CD8-positive, alpha-beta memory T cell (primary cell): ENCODE results near the gene HAND1. TPM values are rescaled to one million over a fixed set of nuclear protein-coding genes. Genes with fewer than 3 reads are reported as not detected.

Source experiments
- CTCF ChIA-PET: fragments of 350-600 bp; sonication (Branson Sonifier 250); formaldehyde crosslinking; loops from one replicate; lab custom pipeline; 2021; ENCODE audit warnings: antibody characterized with exemption; lab: Charles Lee
- POLR2A ChIA-PET: fragments of 350-600 bp; sonication (Branson Sonifier 250); formaldehyde crosslinking; loops from one replicate; lab custom pipeline; 2021; ENCODE audit warnings: antibody characterized with exemption; lab: Charles Lee
- DNase-seq, 5 donors: peaks; one replicate each; pipeline versions ENCODE4 v3.0.0 to v3.0.0-alpha.2; 2020 to 2022; ENCODE audit warnings: mixed read lengths in 1 of 5
- H3K27ac ChIP-seq: one replicate; pipeline ENCODE4 v1.7.0; 2013; ENCODE audit warnings: low read depth, mild to moderate bottlenecking, low read length, moderate library complexity
- H3K27me3 ChIP-seq: 2 replicates; pipeline ENCODE4 v1.7.0; 2013; ENCODE audit warnings: low read length, mild to moderate bottlenecking; ENCODE audit not compliant: insufficient read depth, poor library complexity, severe bottlenecking
- H3K36me3 ChIP-seq: 2 replicates; pipeline ENCODE4 v1.7.0; 2013; ENCODE audit warnings: mild to moderate bottlenecking, low read length, moderate library complexity; ENCODE audit not compliant: insufficient read depth
- H3K4me1 ChIP-seq: 2 replicates; pipeline ENCODE4 v1.7.0; 2013; ENCODE audit warnings: mild to moderate bottlenecking, low read length, moderate library complexity; ENCODE audit not compliant: insufficient read depth
- H3K4me3 ChIP-seq: 2 replicates; pipeline ENCODE4 v1.7.0; 2013; ENCODE audit warnings: mild to moderate bottlenecking, low read length
- H3K9me3 ChIP-seq: 2 replicates; pipeline ENCODE4 v1.7.0; 2013; ENCODE audit warnings: mild to moderate bottlenecking, low read length
- H3K27ac Mint-ChIP-seq, 8 donors: one replicate each; pipeline ENCODE4 v1.8.0; 2020 to 2021; ENCODE audit warnings: mixed read lengths in 8 of 8, mild to moderate bottlenecking in 6 of 8, inconsistent platforms in 3 of 8, moderate library complexity in 3 of 8
- H3K27me3 Mint-ChIP-seq, 2 donors: one replicate each; pipeline ENCODE4 v1.8.0; 2020 to 2021; ENCODE audit warnings: mixed read lengths in 2 of 2, mild to moderate bottlenecking in 1 of 2, moderate library complexity in 1 of 2
- H3K36me3 Mint-ChIP-seq, 3 donors: one replicate each; pipeline ENCODE4 v1.8.0; 2020 to 2021; ENCODE audit warnings: mixed read lengths in 3 of 3, inconsistent platforms in 1 of 3, mild to moderate bottlenecking in 1 of 3
- H3K4me1 Mint-ChIP-seq, 3 donors: one replicate each; pipeline ENCODE4 v1.8.0; 2020 to 2021; ENCODE audit warnings: mixed read lengths in 3 of 3, inconsistent platforms in 1 of 3, mild to moderate bottlenecking in 1 of 3
- H3K4me3 Mint-ChIP-seq, 7 donors: one replicate each; pipeline ENCODE4 v1.8.0; 2020 to 2021; ENCODE audit warnings: mixed read lengths in 7 of 7, mild to moderate bottlenecking in 6 of 7, moderate library complexity in 4 of 7, inconsistent platforms in 2 of 7
- H3K9me3 Mint-ChIP-seq, 5 donors: one replicate each; pipeline ENCODE4 v1.8.0; 2020 to 2022; ENCODE audit warnings: mixed read lengths in 5 of 5, mild to moderate bottlenecking in 3 of 5, moderate library complexity in 2 of 5, inconsistent platforms in 1 of 5
- polyA plus RNA-seq: library from polyadenylated mRNA; unstranded; fragments of 300-500 nt; fragmentation: Illumina TruSeq; gene quantifications from one replicate; pipeline ENCODE4 v1.2.3, GENCODE V29; 2021
- total RNA-seq, 2 experiments: library from RNA; stranded (reverse); gene quantifications; one replicate each; pipeline ENCODE4 v1.2.3, GENCODE V29; 2021

Gene HAND1
- total and polyA plus RNA-seq, 3 experiments from 2014 or later = not detected

DNA sequence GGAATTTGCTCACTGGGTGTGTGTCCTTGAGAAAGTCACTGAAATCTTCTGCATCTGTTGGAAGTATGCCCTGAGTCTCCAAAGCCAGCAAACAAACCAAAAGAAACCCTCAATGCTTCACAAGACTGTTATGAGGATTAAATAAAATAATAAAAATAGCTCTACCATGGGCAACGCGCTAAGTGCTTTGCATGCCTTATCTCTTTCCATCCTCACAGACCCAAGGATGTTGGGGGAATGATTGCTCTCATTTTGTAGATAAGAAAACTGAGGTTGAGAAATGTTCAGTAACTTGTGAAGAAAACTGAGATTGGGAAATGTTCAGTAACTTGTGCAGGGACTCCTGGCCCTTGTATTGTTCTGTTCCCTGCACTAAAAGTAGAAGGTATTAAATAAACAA lies 7.9 kb downstream of the HAND1 start:
- Mint-ChIP-seq H3K27ac (peak overlapping the region in 1 of 8 donors; percentile 32), H3K4me1 (peaks cover 26 to 39% (median 33%) of the 10 kb centered on the region in 3 donors), H3K9me3 (no peaks in the 10 kb centered on the region), H3K27me3 (peaks cover 47 to 66% of the 10 kb centered on the region in 2 donors), H3K4me3 (no peak overlapping the region), H3K36me3 (no peaks in the 10 kb centered on the region)
- DNase-seq = no peak
- Histone ChIP-seq H3K27me3 (peaks cover 51% of the 10 kb centered on the region), H3K9me3 (no peaks in the 10 kb centered on the region), H3K4me3 (no peak overlapping the region), H3K4me1 (peaks cover 26% of the 10 kb centered on the region), H3K27ac (no peak overlapping the region), H3K36me3 (no peaks in the 10 kb centered on the region)
- ChIA-PET POLR2A (no interaction called here), CTCF (interaction anchor here (0.7 to 2.5 kb wide), 2 partner anchors 13 to 271 kb away, joined by 3 to 6 read pairs; no protein-coding TSS in a partner anchor)

GRCh38 chr5:154467655-154468354 lies 10.2 kb downstream of the HAND1 start:
- Histone ChIP-seq H3K4me1 (peaks cover 2% of the 10 kb centered on the region), H3K9me3 (no peaks in the 10 kb centered on the region), H3K36me3 (no peaks in the 10 kb centered on the region), H3K27me3 (peaks cover 28% of the 10 kb centered on the region), H3K27ac (no peak overlapping the region), H3K4me3 (no peak overlapping the region)
- Mint-ChIP-seq H3K4me1 (peaks cover 6 to 16% (median 10%) of the 10 kb centered on the region in 3 donors), H3K36me3 (peaks cover 0 to 5% (median 0%) of the 10 kb centered on the region in 3 donors), H3K27me3 (peaks cover 24 to 43% of the 10 kb centered on the region in 2 donors), H3K27ac (no peak overlapping the region), H3K4me3 (no peak overlapping the region), H3K9me3 (no peaks in the 10 kb centered on the region)
- DNase-seq = peak; percentile 46 to 76 (median 62)
- ChIA-PET CTCF (interaction anchor here (1.0 to 2.5 kb wide), 10 partner anchors 9 to 395 kb away, joined by 3 to 7 read pairs (median 4); no protein-coding TSS in a partner anchor), POLR2A (no interaction called here)

- CTCF ChIA-PET = interaction anchor here (0.7 to 2.3 kb wide), 8 partner anchors 8 to 394 kb away, joined by 3 to 5 read pairs (median 4); no protein-coding TSS in a partner anchor
Observed at GRCh38 chr5:154466671-154467070, 11.4 kb downstream of the HAND1 start.

GRCh38 chr5:154466147-154466546 lies 11.9 kb downstream of the HAND1 start:
- Histone ChIP-seq H3K36me3 (no peaks in the 10 kb centered on the region), H3K27ac (no peak overlapping the region), H3K4me3 (no peak overlapping the region), H3K9me3 (no peaks in the 10 kb centered on the region), H3K4me1 (no peaks in the 10 kb centered on the region), H3K27me3 (peaks cover 12% of the 10 kb centered on the region)
- H3K9me3 Mint-ChIP-seq = no peaks in the 10 kb centered on the region
- ChIA-PET POLR2A (no interaction called here), CTCF (interaction anchor here (0.7 to 2.1 kb wide), 6 partner anchors 8 to 394 kb away, joined by 3 to 4 read pairs (median 4); no protein-coding TSS in a partner anchor)
- H3K4me1 Mint-ChIP-seq = peaks cover 5 to 8% (median 6%) of the 10 kb centered on the region in 3 donors
- no peak for DNase-seq
- H3K27me3 Mint-ChIP-seq = peaks cover 8 to 26% of the 10 kb centered on the region in 2 donors
- H3K36me3 Mint-ChIP-seq = peaks cover 0 to 9% (median 0%) of the 10 kb centered on the region in 3 donors
- H3K27ac Mint-ChIP-seq = no peak overlapping the region
- H3K4me3 Mint-ChIP-seq = no peak overlapping the region

More at GRCh38 chr5:154466671-154467070, 11.4 kb downstream of the HAND1 start:
- H3K27me3 Mint-ChIP-seq = peaks cover 13 to 32% of the 10 kb centered on the region in 2 donors
- Histone ChIP-seq H3K9me3 (no peaks in the 10 kb centered on the region), H3K4me3 (no peak overlapping the region), H3K36me3 (no peaks in the 10 kb centered on the region), H3K27ac (no peak overlapping the region), H3K27me3 (peaks cover 17% of the 10 kb centered on the region), H3K4me1 (no peaks in the 10 kb centered on the region)
- peaks cover 6 to 13% (median 10%) of the 10 kb centered on the region in 3 donors for H3K4me1 Mint-ChIP-seq
- H3K36me3 Mint-ChIP-seq = peaks cover 0 to 7% (median 0%) of the 10 kb centered on the region in 3 donors
- POLR2A ChIA-PET = no interaction called here
- H3K4me3 Mint-ChIP-seq = no peak overlapping the region
- H3K9me3 Mint-ChIP-seq = no peaks in the 10 kb centered on the region
- no peak overlapping the region for H3K27ac Mint-ChIP-seq
- DNase-seq = no peak

DNA sequence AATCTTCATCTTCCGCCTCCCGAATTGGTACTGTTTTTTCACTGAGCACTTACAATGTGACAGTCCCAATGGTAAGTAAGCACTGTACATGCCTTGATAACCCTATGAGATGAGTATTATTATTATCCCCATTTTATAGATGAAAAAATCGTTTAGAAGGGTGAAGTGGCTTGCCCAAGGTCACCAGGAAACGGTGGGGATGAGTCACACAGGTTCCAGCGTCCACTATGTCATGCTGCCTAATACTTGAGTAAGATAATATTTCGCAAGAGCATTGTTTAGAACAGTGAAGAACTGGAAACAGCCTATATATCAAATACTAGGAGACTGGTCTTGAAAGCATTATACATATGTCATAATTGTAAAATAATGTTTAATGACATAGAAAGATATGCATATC lies 12.9 kb downstream of the HAND1 start:
- no peaks in the 10 kb centered on the region for H3K4me1 ChIP-seq
- H3K9me3 Mint-ChIP-seq = no peaks in the 10 kb centered on the region
- no peaks in the 10 kb centered on the region for H3K9me3 ChIP-seq
- H3K36me3 ChIP-seq = no peaks in the 10 kb centered on the region
- H3K4me3 Mint-ChIP-seq = no peak overlapping the region
- POLR2A ChIA-PET = no interaction called here
- no peak overlapping the region for H3K27ac ChIP-seq
- peaks cover 0 to 16% (median 4%) of the 10 kb centered on the region in 3 donors for H3K36me3 Mint-ChIP-seq
- DNase-seq = no peak
- CTCF ChIA-PET = no interaction called here
- H3K4me1 Mint-ChIP-seq = peaks cover 0 to 4% (median 0%) of the 10 kb centered on the region in 3 donors
- H3K27me3 ChIP-seq = peaks cover 8% of the 10 kb centered on the region
- H3K4me3 ChIP-seq = no peak overlapping the region
- peaks cover 1 to 17% of the 10 kb centered on the region in 2 donors for H3K27me3 Mint-ChIP-seq
- H3K27ac Mint-ChIP-seq = no peak overlapping the region

GRCh38 chr5:154464438-154464837 lies 13.6 kb downstream of the HAND1 start:
- Histone ChIP-seq H3K27me3 (peaks cover 5% of the 10 kb centered on the region), H3K9me3 (no peaks in the 10 kb centered on the region), H3K4me1 (no peaks in the 10 kb centered on the region), H3K27ac (no peak overlapping the region), H3K36me3 (no peaks in the 10 kb centered on the region), H3K4me3 (no peak overlapping the region)
- Mint-ChIP-seq H3K9me3 (no peaks in the 10 kb centered on the region), H3K4me1 (peaks cover 0 to 4% (median 0%) of the 10 kb centered on the region in 3 donors), H3K36me3 (peaks cover 0 to 22% (median 4%) of the 10 kb centered on the region in 3 donors), H3K27me3 (peaks cover 1 to 12% of the 10 kb centered on the region in 2 donors), H3K4me3 (no peak overlapping the region), H3K27ac (no peak overlapping the region)
- CTCF ChIA-PET = interaction anchor here (1.5 kb wide), 1 partner anchor 31 kb away, joined by 3 read pairs; no protein-coding TSS in a partner anchor
- DNase-seq = no peak
- POLR2A ChIA-PET = no interaction called here

DNA sequence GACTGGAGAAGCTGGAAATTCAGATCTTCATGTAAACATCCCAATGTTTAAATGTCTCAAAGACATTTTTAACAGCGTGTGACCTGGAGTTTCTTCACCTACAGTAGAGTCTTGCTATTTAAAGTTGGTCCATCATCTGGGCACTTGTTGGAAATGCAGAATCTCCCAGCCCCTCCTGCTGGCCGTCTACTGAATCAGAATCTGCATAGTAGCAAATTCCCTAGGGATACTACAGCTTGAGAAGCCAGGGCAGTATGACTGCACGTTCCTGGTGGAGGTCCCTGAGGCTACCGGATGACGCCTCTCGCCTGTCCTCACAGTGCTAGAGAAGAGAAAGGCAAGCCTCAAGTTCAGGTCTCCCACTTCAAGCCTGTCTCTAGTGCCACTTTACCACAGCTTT lies 16.5 kb downstream of the HAND1 start:
- Mint-ChIP-seq H3K27ac (no peak overlapping the region), H3K4me3 (no peak overlapping the region), H3K27me3 (no peaks in the 10 kb centered on the region), H3K9me3 (no peaks in the 10 kb centered on the region), H3K4me1 (no peaks in the 10 kb centered on the region), H3K36me3 (peaks cover 9 to 48% (median 22%) of the 10 kb centered on the region in 3 donors)
- Histone ChIP-seq H3K27me3 (no peaks in the 10 kb centered on the region), H3K36me3 (peaks cover 18% of the 10 kb centered on the region), H3K27ac (no peak overlapping the region), H3K4me3 (no peak overlapping the region), H3K9me3 (no peaks in the 10 kb centered on the region), H3K4me1 (no peaks in the 10 kb centered on the region)
- ChIA-PET CTCF (no interaction called here), POLR2A (no interaction called here)
- DNase-seq = no peak

GRCh38 chr5:154460172-154460571 lies 17.9 kb downstream of the HAND1 start:
- Mint-ChIP-seq H3K9me3 (no peaks in the 10 kb centered on the region), H3K4me3 (no peak overlapping the region), H3K27me3 (no peaks in the 10 kb centered on the region), H3K36me3 (peaks cover 10 to 61% (median 28%) of the 10 kb centered on the region in 3 donors), H3K27ac (peak overlapping the region in 1 of 8 donors; percentile 71), H3K4me1 (no peaks in the 10 kb centered on the region)
- Histone ChIP-seq H3K4me1 (no peaks in the 10 kb centered on the region), H3K36me3 (peaks cover 30% of the 10 kb centered on the region), H3K27ac (no peak overlapping the region), H3K9me3 (no peaks in the 10 kb centered on the region), H3K4me3 (no peak overlapping the region), H3K27me3 (no peaks in the 10 kb centered on the region)
- CTCF ChIA-PET = interaction anchor here (1.2 kb wide), 1 partner anchor 13 kb away, joined by 5 read pairs; no protein-coding TSS in a partner anchor
- POLR2A ChIA-PET = no interaction called here
- DNase-seq = no peak
